K562 (cell line): ENCODE results near the gene UNC5B.

Source experiments
- CBFB ChIP-seq: sonication (generic); formaldehyde crosslinking; IDR thresholded peaks from 2 replicates; pipeline ENCODE4 v1.4.0; 2020; ENCODE audit warnings: mild to moderate bottlenecking, missing genetic modification reagents
- CREB1 ChIP-seq, 2 experiments: sonication (generic) in 1 of 2; formaldehyde crosslinking in 1 of 2; IDR thresholded peaks; 2 replicates each; pipeline versions ENCODE4 v1.6.1 to v1.8.0; 2012 to 2022; ENCODE audit warnings: inconsistent platforms in 1 of 2, mild to moderate bottlenecking in 1 of 2, missing genetic modification reagents in 1 of 2, moderate library complexity in 1 of 2
- EZH2 ChIP-seq: IDR thresholded peaks from 2 replicates; pipeline ENCODE4 v1.6.1; 2012; ENCODE audit warnings: low read depth, mild to moderate bottlenecking, inconsistent platforms, low read length, borderline replicate concordance
- JUNB ChIP-seq: fragments of 450-650 bp; formaldehyde crosslinking; conservative IDR thresholded peaks from 2 replicates; pipeline ENCODE4 v1.4.0; 2020; ENCODE audit warnings: mild to moderate bottlenecking
- MED1 ChIP-seq: sonication (generic); formaldehyde crosslinking; IDR thresholded peaks from 2 replicates; pipeline ENCODE4 v1.8.1; 2023; ENCODE audit warnings: missing genetic modification reagents, borderline replicate concordance
- RBM14 ChIP-seq: fragments of 200-400 bp; formaldehyde crosslinking; IDR thresholded peaks from 2 replicates; pipeline ENCODE4 v1.6.1; 2018; ENCODE audit warnings: low read depth, mild to moderate bottlenecking, low read length, moderate library complexity, borderline replicate concordance; ENCODE audit not compliant: insufficient read depth
- SIN3A ChIP-seq, 2 experiments: fragments of 150-350 bp in 1 of 2; IDR thresholded peaks; 2 replicates each; pipeline ENCODE4 v1.6.1; 2011 to 2016; ENCODE audit warnings: borderline replicate concordance in 2 of 2, low read depth in 2 of 2, low read length in 2 of 2, mild to moderate bottlenecking in 2 of 2, moderate library complexity in 2 of 2; ENCODE audit not compliant: control insufficient read depth in 1 of 2
- SMC3 ChIP-seq: conservative IDR thresholded peaks from 2 replicates; pipeline ENCODE4 v1.6.1; 2011; ENCODE audit warnings: low read depth, low read length, improper control_type of control experiment; ENCODE audit not compliant: insufficient read depth
- U2AF2 ChIP-seq: fragments of 200-400 bp; formaldehyde crosslinking; optimal IDR thresholded peaks from 2 replicates; pipeline ENCODE3; 2017; ENCODE audit warnings: low read depth, mild to moderate bottlenecking, low read length
- ZBTB33 ChIP-seq: sonication (generic); formaldehyde crosslinking; IDR thresholded peaks from 2 replicates; pipeline ENCODE4 v1.8.1; 2023; ENCODE audit warnings: mild to moderate bottlenecking, missing genetic modification reagents
- ZNF764 ChIP-seq: fragments of 250-450 bp; sonication (Bioruptor Pico); IDR thresholded peaks from 2 replicates; pipeline ENCODE4 v1.4.0; 2020; ENCODE audit warnings: low read depth, mild to moderate bottlenecking, moderate library complexity

GRCh38 chr10:71179382-71179781 lies 33.0 kb upstream of the UNC5B start:
- TF ChIP-seq CREB1 (IDR thresholded peaks at IDR 0.05) (no peak), CREB1 (CRISPR knock-in tag; IDR thresholded peaks at IDR 0.05) (no peak), MED1 (CRISPR knock-in tag) (no peak), CBFB (CRISPR knock-in tag) (no peak), U2AF2 (no peak), SMC3 (no peak), RBM14 (no peak), ZNF764 (CRISPR knock-in tag) (no peak), ZBTB33 (CRISPR knock-in tag) (no peak), EZH2 (no peak), JUNB (CRISPR knock-in tag) (no peak), SIN3A (IDR thresholded peaks at IDR 0.05; ENCODE audit: borderline replicate concordance in 2 of 2, control insufficient read depth in 1 of 2, low read depth in 2 of 2, low read length in 2 of 2) (no peak)
